CD14-positive monocyte (primary cell): ENCODE measurements around the gene ALPI. TPM values are rescaled to one million over a fixed set of nuclear protein-coding genes. Genes with fewer than 3 reads are reported as not detected.

Experiments used
- DNase-seq, 3 donors: peaks; one replicate each; pipeline ENCODE4 v3.0.0-alpha.2; 2011 to 2022
- H2AFZ ChIP-seq: 2 replicates; pipeline ENCODE4 v1.6.0; 2012; ENCODE audit warnings: mild to moderate bottlenecking, low read depth, low read length, inconsistent platforms; ENCODE audit not compliant: insufficient read depth, poor library complexity, severe bottlenecking
- H3K27ac ChIP-seq, 2 donors: 1 replicate in 1 of 2; 2 replicates in 1 of 2; pipeline ENCODE4 v1.5.1; 2012 to 2013; ENCODE audit warnings: low read length in 2 of 2, control low read depth in 1 of 2, inconsistent platforms in 1 of 2, low read depth in 1 of 2, mild to moderate bottlenecking in 1 of 2
- H3K27me3 ChIP-seq, 2 donors: one replicate each; pipeline versions ENCODE4 v1.6.0 to v1.6.1; 2011 to 2013; ENCODE audit warnings: low read length in 2 of 2; ENCODE audit not compliant: control insufficient read depth in 2 of 2, insufficient read depth in 2 of 2
- H3K36me3 ChIP-seq, 2 donors: replicated peaks in 1 of 2; 1 replicate in 1 of 2; 2 replicates in 1 of 2; pipeline versions ENCODE4 v1.5.1 to v1.6.1; 2012 to 2013; ENCODE audit warnings: low read length in 2 of 2, control low read depth in 1 of 2, inconsistent platforms in 1 of 2, mild to moderate bottlenecking in 1 of 2; ENCODE audit not compliant: insufficient read depth in 2 of 2, control insufficient read depth in 1 of 2
- H3K4me1 ChIP-seq, 2 donors: 1 replicate in 1 of 2; 2 replicates in 1 of 2; pipeline versions ENCODE4 v1.5.1 to v1.6.1; 2012 to 2013; ENCODE audit warnings: low read length in 2 of 2, control low read depth in 1 of 2, inconsistent platforms in 1 of 2, mild to moderate bottlenecking in 1 of 2, moderate library complexity in 1 of 2; ENCODE audit not compliant: insufficient read depth in 2 of 2, control insufficient read depth in 1 of 2
- H3K4me2 ChIP-seq: replicated peaks from 2 replicates; pipeline ENCODE3; 2012; ENCODE audit warnings: low read length, moderate library complexity, mild to moderate bottlenecking; ENCODE audit not compliant: poor library complexity, severe bottlenecking; ENCODE audit errors: extremely low read depth
- H3K4me3 ChIP-seq, 3 experiments: fragments of 200-600 bp in 1 of 3; sonication (generic) in 1 of 3; replicated peaks in 1 of 3; 1 replicate in 2 of 3; 2 replicates in 1 of 3; pipeline ENCODE4 v1.5.1; 2011 to 2013; ENCODE audit warnings: low read length in 3 of 3, mild to moderate bottlenecking in 3 of 3, control low read depth in 2 of 3, low read depth in 2 of 3, inconsistent platforms in 1 of 3, moderate library complexity in 1 of 3
- H3K79me2 ChIP-seq: 2 replicates; pipeline ENCODE4 v1.6.0; 2012; ENCODE audit warnings: mild to moderate bottlenecking, control low read depth, inconsistent platforms, low read length, moderate library complexity; ENCODE audit not compliant: insufficient read depth
- H3K9ac ChIP-seq: 2 replicates; pipeline ENCODE4 v1.6.0; 2017; ENCODE audit warnings: low read length, mild to moderate bottlenecking; ENCODE audit not compliant: insufficient read depth, poor library complexity, severe bottlenecking
- H3K9me3 ChIP-seq, 2 donors: replicated peaks in 1 of 2; 1 replicate in 1 of 2; 2 replicates in 1 of 2; pipeline versions ENCODE4 v1.5.1 to v1.6.1; 2012 to 2013; ENCODE audit warnings: low read length in 2 of 2, control low read depth in 1 of 2; ENCODE audit not compliant: control insufficient read depth in 1 of 2, insufficient read depth in 1 of 2
- H4K20me1 ChIP-seq: 2 replicates; pipeline ENCODE4 v1.6.0; 2012; ENCODE audit warnings: mild to moderate bottlenecking, low read length, control low read depth, moderate library complexity; ENCODE audit not compliant: insufficient read depth
- H3K27ac Mint-ChIP-seq, 7 donors: one replicate each; pipeline ENCODE4 v1.8.0; 2020; ENCODE audit warnings: mild to moderate bottlenecking in 7 of 7, mixed read lengths in 7 of 7, moderate library complexity in 6 of 7, inconsistent platforms in 2 of 7
- H3K27me3 Mint-ChIP-seq, 3 donors: one replicate each; pipeline ENCODE4 v1.8.0; 2021 to 2022; ENCODE audit warnings: low read depth in 3 of 3, mild to moderate bottlenecking in 3 of 3, mixed read lengths in 3 of 3, moderate library complexity in 3 of 3, inconsistent platforms in 1 of 3
- H3K36me3 Mint-ChIP-seq, 2 donors: one replicate each; pipeline ENCODE4 v1.8.0; 2020; ENCODE audit warnings: mixed read lengths in 2 of 2, inconsistent platforms in 1 of 2, mild to moderate bottlenecking in 1 of 2
- H3K4me1 Mint-ChIP-seq: one replicate; pipeline ENCODE4 v1.8.0; 2020; ENCODE audit warnings: mild to moderate bottlenecking, mixed read lengths
- H3K4me3 Mint-ChIP-seq, 2 donors: one replicate each; pipeline ENCODE4 v1.8.0; 2020; ENCODE audit warnings: mild to moderate bottlenecking in 2 of 2, mixed read lengths in 2 of 2, moderate library complexity in 1 of 2
- H3K9me3 Mint-ChIP-seq, 7 donors: one replicate each; pipeline ENCODE4 v1.8.0; 2020 to 2022; ENCODE audit warnings: mixed read lengths in 7 of 7, mild to moderate bottlenecking in 6 of 7, moderate library complexity in 6 of 7, inconsistent platforms in 2 of 7
- WGBS: methylation state at CpG from one replicate; pipeline ENCODE4 v1.1.5; 2013; ENCODE audit warnings: missing lambda C conversion rate; ENCODE audit not compliant: insufficient coverage; 5-methylcytosine and 5-hydroxymethylcytosine counted together
- intact Hi-C, 2 donors: fragments of 100-400 bp; cut with micrococcal nuclease; formaldehyde crosslinking; loops; one replicate each; pipeline versions ENCODE4 v1.15.0 to v1.15.1; 2023
- polyA plus RNA-seq, 3 donors: library from polyadenylated mRNA; depleted of rRNA in 1 of 3; unstranded in 2 of 3; stranded (reverse) in 1 of 3; fragments of 300-500 nt in 2 of 3; fragments of >200 nt in 1 of 3; fragmentation: Illumina TruSeq in 2 of 3; gene quantifications; 1 replicate in 2 of 3; 2 replicates in 1 of 3; pipeline ENCODE4 v1.2.3, GENCODE V29; 2012 to 2021
- TF ChIP-seq, protein P1 (sequence below): fragments of 200-600 bp; IDR thresholded peaks from one replicate; pipeline ENCODE4 v1.8.0; 2022; ENCODE audit warnings: antibody characterized with exemption, mild to moderate bottlenecking

Gene ALPI
- polyA plus RNA-seq, 3 donors, result not detected

DNA sequence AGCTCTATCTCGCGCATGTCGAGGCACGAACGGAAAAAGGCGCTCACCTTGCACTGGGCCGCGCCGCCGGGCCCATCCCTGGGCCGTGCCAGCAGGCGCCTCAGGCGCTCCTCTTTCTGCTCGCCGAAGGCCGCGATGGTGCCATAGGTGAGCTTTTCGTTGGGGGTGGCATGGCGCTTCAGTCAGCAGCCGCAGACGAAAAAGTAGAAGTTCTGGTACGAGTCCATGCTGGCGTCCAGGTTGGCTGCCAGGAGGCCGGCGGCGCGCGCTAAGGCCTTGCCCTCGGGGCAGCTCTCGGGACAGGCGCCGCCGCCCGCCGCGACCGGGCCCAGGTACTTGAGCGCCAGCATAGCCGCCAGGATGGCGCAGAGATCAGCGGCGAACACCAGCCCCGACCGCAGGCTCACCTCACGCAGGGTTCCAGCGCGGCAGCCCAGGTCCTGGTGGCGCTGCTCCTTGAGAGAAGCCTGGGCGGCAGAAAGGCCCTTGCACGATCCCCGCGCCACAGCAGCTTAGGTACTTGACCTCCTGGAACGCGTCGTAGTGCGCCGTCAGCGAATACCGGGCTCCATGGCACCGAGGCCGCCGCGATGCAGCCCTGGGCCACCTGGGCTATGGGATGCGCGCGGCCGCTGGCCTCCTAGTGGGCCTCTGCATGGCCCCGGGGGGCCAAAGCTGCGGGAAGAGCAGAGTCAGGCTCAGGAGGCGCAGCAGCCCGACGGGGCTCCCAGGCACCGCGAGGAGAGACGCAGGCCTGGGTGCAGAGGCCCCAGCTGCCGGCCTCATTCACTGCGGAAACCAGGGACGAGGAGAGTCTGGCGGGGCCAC is 36.5 kb upstream of the ALPI start:
- H3K9ac ChIP-seq, result no peak overlapping the region
- peaks cover 24 to 48% of the 10 kb centered on the region in 2 donors for H3K27me3 ChIP-seq
- H3K4me3 Mint-ChIP-seq, result peak overlapping the region in 1 of 2 donors; percentile 87

DNA sequence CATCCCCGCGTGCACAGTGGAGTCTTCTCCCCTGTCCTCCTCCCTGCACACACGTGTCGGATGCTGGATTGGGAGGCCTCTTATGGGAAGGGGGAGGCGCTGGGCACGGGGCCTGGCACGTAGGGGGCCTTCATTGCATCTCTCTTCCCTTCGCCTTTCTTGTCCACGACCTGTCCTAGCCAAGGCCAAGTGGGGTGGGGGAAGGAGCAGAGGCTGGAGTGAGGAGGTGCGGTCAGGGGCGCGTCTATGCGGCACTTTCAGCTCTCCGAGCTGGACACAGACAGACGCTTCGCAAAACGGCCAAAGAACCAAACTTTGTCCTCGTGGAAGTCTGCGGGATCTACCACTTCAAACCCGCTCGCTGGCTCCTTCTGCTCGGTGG is 35.9 kb upstream of the ALPI start:
- H2AFZ ChIP-seq, result no peak overlapping the region
- no peaks in the 10 kb centered on the region for H3K79me2 ChIP-seq
- no peaks in the 10 kb centered on the region for H4K20me1 ChIP-seq
- H3K4me1 Mint-ChIP-seq, result peaks cover 4% of the 10 kb centered on the region
- no peak overlapping the region for H3K9ac ChIP-seq
- no peak overlapping the region for H3K27ac Mint-ChIP-seq
- peaks cover 24 to 48% of the 10 kb centered on the region in 2 donors for H3K27me3 ChIP-seq
- DNase-seq, result no peak
- peaks cover 47 to 68% (median 60%) of the 10 kb centered on the region in 3 donors for H3K27me3 Mint-ChIP-seq
- peaks cover 11 to 31% (median 22%) of the 10 kb centered on the region in 7 donors for H3K9me3 Mint-ChIP-seq
- peaks cover 16 to 22% of the 10 kb centered on the region in 2 donors for H3K9me3 ChIP-seq
- no peak overlapping the region for H3K4me2 ChIP-seq
- H3K27ac ChIP-seq, result no peak overlapping the region
- intact Hi-C loops, result no loop called here
- H3K4me1 ChIP-seq, result peaks cover 0 to 4% of the 10 kb centered on the region in 2 donors
- 36% methylated on average over 14 of the region's 22 CpGs for WGBS
- TF ChIP-seq, protein P1, sequence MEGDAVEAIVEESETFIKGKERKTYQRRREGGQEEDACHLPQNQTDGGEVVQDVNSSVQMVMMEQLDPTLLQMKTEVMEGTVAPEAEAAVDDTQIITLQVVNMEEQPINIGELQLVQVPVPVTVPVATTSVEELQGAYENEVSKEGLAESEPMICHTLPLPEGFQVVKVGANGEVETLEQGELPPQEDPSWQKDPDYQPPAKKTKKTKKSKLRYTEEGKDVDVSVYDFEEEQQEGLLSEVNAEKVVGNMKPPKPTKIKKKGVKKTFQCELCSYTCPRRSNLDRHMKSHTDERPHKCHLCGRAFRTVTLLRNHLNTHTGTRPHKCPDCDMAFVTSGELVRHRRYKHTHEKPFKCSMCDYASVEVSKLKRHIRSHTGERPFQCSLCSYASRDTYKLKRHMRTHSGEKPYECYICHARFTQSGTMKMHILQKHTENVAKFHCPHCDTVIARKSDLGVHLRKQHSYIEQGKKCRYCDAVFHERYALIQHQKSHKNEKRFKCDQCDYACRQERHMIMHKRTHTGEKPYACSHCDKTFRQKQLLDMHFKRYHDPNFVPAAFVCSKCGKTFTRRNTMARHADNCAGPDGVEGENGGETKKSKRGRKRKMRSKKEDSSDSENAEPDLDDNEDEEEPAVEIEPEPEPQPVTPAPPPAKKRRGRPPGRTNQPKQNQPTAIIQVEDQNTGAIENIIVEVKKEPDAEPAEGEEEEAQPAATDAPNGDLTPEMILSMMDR, result no peak
- no peak overlapping the region for H3K4me3 ChIP-seq
- H3K36me3 ChIP-seq, result no peaks in the 10 kb centered on the region
- H3K36me3 Mint-ChIP-seq, result peaks cover 0 to 6% of the 10 kb centered on the region in 2 donors
- H3K4me3 Mint-ChIP-seq, result peak overlapping the region in 1 of 2 donors; percentile 78

More for the DNA sequence above, 36.5 kb upstream of the ALPI start:
- Histone ChIP-seq H3K27ac (no peak overlapping the region), H3K79me2 (no peaks in the 10 kb centered on the region), H2AFZ (peak overlapping the region; percentile 21), H3K4me3 (no peak overlapping the region), H3K36me3 (no peaks in the 10 kb centered on the region), H3K4me2 (peak overlapping the region; percentile 44), H4K20me1 (no peaks in the 10 kb centered on the region), H3K4me1 (peaks cover 0 to 4% of the 10 kb centered on the region in 2 donors), H3K9me3 (peaks cover 16 to 22% of the 10 kb centered on the region in 2 donors)
- no peak for DNase-seq
- peaks cover 43 to 69% (median 66%) of the 10 kb centered on the region in 3 donors for H3K27me3 Mint-ChIP-seq
- TF ChIP-seq, protein P1, result no peak
- peaks cover 0 to 6% of the 10 kb centered on the region in 2 donors for H3K36me3 Mint-ChIP-seq
- H3K9me3 Mint-ChIP-seq, result peaks cover 11 to 31% (median 22%) of the 10 kb centered on the region in 7 donors
- intact Hi-C loops, result no loop called here
- peaks cover 4% of the 10 kb centered on the region for H3K4me1 Mint-ChIP-seq
- H3K27ac Mint-ChIP-seq, result no peak overlapping the region
- WGBS, result 27% methylated on average over 71 of the region's 79 CpGs
